Activated CD8-positive, alpha-beta memory T cell treated with anti-CD3 and anti-CD28 coated beads, Interleukin-2, amount 50 U/mL, for 1 hour (primary cell): Measurements from ENCODE around the gene GOLGA3.
"Not testable (repeated sequence)": the region's sequence is repeated elsewhere in the genome, so short reads cannot be mapped to it uniquely, and the experiment has no call there.

Source experiments
- DNase-seq: peaks from one replicate; pipeline ENCODE4 v3.0.0-alpha.2; 2020; ENCODE audit errors: extremely low read depth

The GOLGA3 gene

GRCh38 chr12:132776816-132777568 lies 51.7 kb downstream of the GOLGA3 start:
- no peak for DNase-seq

GRCh38 chr12:132776230-132776625 lies 52.4 kb downstream of the GOLGA3 start:
- DNase-seq = not testable (repeated sequence)

- no peak for DNase-seq
Measured at GRCh38 chr12:132775502-132776229, 53.0 kb downstream of the GOLGA3 start.

DNA sequence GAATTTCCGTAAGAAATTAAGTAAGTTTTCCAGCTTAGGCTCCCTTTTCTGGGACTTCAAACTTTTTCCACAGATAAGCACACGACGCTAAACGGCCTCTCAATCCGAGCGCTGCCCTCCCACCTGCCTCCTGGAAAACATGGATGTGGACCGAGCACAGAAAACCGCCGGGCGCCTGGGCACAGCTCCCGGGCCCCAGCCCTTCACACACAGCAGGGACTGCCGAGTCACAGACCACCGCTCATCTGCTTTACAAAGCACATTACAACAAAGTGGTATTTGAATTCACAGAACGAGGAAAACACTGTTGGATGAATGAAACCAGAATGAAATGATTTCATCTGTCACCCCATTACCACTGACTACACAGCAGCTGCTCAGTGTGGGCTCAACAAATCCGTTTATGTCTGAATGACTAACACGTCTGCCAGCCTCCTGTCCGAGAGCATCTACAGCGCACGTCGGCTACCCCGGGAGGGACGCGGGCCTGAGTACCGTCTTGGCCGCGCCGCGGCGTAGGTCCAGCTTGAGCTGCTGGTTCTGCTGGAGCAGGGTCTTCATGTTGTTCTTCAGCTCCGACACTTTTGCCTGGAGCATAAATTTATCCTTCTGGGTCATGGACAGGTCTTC lies 53.9 kb downstream of the GOLGA3 start:
- no peak for DNase-seq

DNA sequence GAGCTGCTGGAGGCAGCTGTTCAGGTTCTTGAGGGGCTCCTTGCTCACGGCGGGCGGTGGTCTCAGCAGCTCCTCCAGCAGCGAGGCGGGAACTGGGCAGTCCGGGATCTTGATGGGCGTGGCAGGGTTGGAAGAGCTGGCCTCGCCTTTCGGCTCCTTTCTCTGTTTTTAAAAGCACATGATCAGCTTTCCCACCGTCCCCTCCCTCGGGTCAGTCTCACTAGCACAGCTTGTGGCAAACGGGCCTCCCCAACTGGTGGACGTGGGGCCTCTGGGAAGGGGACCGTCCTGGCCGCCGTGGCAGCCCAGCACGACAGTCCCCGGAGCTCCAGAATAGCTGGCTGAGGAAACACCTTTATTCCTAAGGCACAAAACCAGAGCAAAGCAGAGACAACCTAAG lies 54.5 kb downstream of the GOLGA3 start:
- DNase-seq = no peak

DNA sequence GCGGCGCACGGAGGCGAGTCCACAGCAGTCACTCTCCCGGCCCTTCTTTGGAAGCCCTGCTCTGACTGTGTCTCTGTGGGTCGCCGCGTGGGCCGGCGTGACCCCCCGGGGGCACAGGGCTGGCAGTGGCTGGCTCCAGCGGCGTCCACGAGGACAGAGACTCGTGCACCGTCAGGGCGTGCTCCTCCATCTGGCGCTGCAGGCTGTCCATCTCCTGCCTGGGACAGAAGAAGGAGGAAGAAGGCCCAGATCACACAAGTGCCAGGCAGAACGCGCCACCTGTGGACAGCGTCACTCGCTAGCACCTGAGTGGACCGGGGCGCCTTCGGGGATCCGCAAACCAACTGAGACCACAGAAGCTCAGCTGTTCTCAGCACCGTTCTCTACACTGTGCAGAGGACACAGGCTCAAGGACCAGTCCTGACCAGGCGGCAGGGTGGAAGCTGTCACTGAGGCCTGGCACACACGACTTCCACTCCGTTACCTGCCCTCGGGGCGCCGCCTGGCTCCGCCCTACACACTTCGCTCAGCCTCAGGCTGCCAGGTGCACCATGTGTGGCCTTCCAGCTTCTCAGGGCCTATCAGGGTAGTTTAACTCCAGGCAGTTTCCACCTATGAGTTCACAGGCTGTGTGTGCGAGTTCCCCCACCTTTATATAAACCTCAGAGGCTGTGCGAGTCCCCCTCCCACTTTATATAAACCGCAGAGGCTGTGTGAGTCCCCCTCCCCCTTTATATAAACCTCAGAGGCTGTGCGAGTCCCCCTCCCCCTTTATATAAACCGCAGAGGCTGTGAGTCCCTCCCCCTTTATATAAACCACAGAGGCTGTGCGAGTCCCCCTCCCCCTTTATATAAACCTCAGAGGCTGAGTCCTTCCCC lies 55.4 kb downstream of the GOLGA3 start:
- no peak for DNase-seq

DNA sequence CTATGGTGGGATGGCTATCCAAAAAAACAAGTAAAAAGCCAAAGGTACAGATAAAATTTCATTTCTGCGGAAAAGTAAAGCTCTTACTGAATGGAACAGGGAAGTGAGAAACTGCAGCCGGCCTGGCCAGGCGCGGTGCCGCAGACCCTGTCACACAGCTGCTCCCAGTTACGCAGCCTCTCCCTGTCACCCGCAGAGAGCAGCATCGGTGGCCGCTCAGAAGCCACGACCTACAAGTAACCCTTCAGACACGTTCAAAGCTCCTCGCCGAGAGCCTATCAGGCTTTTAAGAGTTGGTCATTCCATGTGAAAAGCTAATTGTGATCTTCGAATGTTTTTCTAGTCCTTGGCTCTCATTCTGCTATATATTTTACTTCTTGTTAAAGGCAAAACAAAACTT lies 56.1 kb downstream of the GOLGA3 start:
- no peak for DNase-seq

DNA sequence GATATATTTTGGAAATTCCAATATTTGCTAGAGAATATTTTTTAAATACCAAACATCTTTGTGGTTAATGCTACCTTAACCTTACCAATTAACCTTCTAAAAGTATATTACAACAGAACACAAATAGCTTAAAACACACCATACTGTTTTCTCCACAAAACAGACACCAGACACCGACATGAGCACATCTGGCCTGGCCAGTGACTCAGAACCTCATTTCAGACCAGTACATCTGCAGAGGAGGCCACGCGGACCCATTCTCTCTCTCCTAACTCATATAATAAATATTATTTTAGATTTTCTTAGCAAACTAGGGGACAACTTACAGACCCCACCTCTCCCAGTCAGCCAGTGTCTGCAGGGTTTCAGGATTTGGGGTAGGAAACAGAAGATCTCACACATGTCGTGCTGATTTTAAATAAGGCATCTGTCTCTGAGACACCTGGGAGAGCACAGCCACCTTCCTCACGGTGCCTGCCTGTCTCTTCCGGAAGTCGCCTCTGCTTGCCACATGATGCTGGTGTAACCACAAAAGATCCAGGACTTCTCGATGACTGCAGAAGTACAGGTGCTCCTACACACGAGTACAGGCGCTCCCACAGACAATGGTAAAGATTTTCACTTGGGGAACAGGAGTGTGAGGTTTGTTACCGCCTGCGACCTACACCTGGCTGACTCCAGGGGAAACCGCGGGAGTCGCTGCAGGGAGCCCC lies 57.4 kb downstream of the GOLGA3 start:
- DNase-seq = peak; percentile 23

- no peak for DNase-seq
Measured at GRCh38 chr12:132766380-132767085, 62.1 kb downstream of the GOLGA3 start.

- no peak for DNase-seq
Measured at GRCh38 chr12:132765361-132765760, 63.3 kb downstream of the GOLGA3 start.

DNA sequence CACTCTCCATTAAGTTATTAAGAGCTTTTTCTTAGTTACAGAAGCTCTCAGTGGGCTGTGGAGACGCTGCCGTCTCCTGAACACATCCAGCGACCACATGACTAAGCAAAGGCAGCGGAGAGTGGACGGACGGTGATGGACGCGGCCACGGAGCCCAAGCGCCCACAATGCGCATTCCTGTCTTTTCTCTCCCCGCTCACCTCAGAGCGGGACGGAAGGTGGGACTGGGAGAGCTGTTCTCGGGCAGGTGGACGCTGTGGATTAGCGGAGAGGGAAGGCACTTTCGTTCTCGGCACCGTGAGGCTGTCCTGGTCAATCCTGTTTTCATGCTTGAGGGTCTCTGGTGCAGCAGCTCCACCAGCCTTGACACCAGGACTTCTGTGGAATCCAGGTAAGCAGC lies 64.4 kb downstream of the GOLGA3 start:
- DNase-seq = no peak

GRCh38 chr12:132761921-132762583 lies 66.6 kb downstream of the GOLGA3 start:
- peak; percentile 46 for DNase-seq

DNA sequence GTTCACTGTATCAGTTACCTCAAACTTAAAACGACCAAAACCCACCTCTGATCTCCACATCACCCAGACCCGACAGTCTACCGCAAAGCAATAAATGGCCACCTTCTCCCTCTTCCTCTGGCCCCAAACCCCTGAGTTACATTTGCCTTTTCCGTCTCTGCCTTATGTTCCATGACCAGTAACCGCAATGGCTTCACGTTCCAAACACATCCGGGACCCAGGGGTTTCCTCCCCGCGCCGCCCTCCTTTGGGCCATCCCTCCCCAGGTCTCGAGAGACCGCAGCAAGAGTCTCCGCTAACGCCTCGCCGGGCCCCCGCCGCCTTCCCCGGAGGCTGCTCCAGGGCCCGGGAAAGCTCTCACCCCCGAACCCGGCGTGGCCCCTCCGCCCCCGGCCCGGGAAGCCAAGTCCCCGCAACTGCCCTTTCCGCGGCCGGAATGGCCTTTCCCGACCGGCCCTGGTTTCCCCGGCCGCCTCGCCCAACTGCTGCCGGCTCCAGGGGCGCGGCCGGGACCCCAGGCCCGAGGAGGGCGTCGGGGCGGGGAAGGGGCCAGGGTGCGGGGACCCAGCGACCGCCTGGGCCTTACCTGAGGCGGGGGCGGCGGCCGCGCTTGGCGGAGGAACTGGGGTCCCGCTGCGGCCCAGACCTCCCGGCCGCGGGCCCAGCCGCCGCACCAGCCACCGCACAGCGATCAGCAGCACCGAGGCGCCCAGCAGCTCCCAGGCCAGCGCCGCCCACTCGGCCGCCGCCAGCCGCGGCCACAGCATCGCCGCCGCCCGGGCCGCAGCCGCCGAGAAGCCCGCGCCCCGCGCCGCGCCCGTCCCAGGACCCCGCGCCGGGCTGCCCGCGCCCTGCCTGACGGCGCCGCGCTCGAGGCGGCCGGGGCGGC lies 67.4 kb downstream of the GOLGA3 start, which contains the start of gene ANKLE2:
ANKLE2 (minus strand) TSS at position 801 of the 889 bp plus-strand sequence; CDS start at position 767, 34 bp downstream.
- DNase-seq = peak; percentile 55

DNA sequence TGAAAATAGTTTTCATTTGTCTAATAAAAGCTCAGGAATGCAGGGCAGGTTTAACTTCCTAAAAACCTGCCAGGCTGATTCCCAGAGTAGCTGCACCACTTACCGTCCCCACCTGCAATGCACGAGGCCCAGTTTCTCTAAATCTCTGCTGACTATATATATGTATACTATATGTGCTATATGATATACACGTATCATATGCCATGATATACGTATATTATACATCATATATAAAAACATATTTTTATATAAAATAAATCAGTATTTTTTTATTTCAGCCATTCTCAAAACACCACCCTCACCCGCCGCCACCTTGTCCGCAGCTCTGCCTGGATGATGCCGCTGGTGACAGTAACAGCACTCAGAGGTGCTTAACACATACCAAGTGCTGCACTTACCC lies 69.3 kb downstream of the GOLGA3 start:
- DNase-seq = no peak

GRCh38 chr12:132758825-132759224 lies 69.8 kb downstream of the GOLGA3 start:
- DNase-seq = not testable (repeated sequence)

GRCh38 chr12:132754160-132754932 lies 74.3 kb downstream of the GOLGA3 start:
- DNase-seq = no peak

DNA sequence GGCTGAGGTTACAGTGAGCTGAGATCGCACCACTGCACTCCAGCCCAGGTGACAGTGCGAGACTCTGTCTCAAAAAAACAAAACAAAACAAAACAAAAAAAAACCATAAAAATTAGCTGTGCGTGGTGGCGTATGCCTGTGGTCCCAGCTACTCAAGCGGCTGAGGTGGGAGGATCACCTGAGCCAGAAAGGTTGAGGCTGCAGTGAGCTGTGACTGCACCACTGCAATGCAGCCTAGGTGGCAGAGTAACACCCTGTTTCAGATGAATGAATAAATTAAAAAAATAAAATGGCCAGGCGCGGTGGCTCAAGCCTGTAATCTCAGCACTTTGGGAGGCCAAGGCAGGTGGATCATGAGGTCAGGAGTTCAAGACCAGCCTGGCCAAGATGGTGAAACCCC lies 75.0 kb downstream of the GOLGA3 start:
- DNase-seq = not testable (repeated sequence)

DNA sequence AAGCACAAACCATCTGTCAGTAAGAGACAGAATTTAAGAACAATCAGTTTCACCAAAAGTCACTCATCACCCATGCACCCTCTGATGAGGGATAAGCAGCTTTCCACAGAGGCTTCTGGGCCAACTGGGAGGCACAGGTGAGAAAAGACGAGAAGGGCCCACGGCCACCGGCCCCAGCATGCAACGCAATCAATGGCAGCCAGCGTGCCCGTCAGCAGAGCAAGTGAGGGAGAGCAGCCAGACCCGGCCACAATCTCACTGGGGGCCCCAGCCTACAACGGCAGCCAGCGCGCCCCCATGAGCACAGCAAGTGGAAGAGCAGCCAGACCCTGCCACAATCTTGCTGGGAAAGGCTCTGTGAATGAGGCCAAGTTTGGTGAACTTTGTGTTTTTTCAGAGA lies 80.3 kb downstream of the GOLGA3 start:
- no peak for DNase-seq
